IMR-90 (cell line): ENCODE results near the gene FBXO34. TPM values are rescaled to one million over a fixed set of nuclear protein-coding genes. Genes with fewer than 3 reads are reported as not detected.

ENCODE experiments used
- ATAC-seq: fragments of 200-7000 bp; cut with Tn5 transposase; 2 replicates; pipeline ENCODE4 v1.9.1; 2020; ENCODE audit warnings: low read depth, mild to moderate bottlenecking, moderate library complexity
- BruUV-seq: library from RNA; stranded (reverse); fragments of 400-500 nt; replicated peaks from 2 replicates; lab custom pipeline; 2021; lab: Mats Ljungman, UMichigan
- CTCF ChIA-PET: fragments of 300-600 bp; formaldehyde crosslinking; extraction: SDS; loops from one replicate; lab custom pipeline; 2021; ENCODE audit warnings: antibody characterized with exemption; lab: Yijun Ruan, JAX
- POLR2A ChIA-PET: fragments of 300-600 bp; sonication (Branson Sonifier 250); formaldehyde crosslinking; loops from one replicate; lab custom pipeline; 2022; ENCODE audit warnings: antibody characterized with exemption; ENCODE audit not compliant: unreplicated experiment; lab: Charles Lee
- DNase-seq: peaks from one replicate; pipeline ENCODE4 v3.0.0; 2013
- H2AFZ ChIP-seq: replicated peaks from 2 replicates; pipeline ENCODE3; 2013; ENCODE audit warnings: low read length, mild to moderate bottlenecking; ENCODE audit not compliant: poor library complexity
- H2AK5ac ChIP-seq: 2 replicates; pipeline ENCODE4 v1.6.1; 2013; ENCODE audit warnings: low read depth, low read length, inconsistent platforms
- H2AK9ac ChIP-seq: replicated peaks from 2 replicates; pipeline ENCODE3; 2013; ENCODE audit warnings: mild to moderate bottlenecking, low read depth, low read length, moderate library complexity; ENCODE audit not compliant: poor library complexity
- H2BK120ac ChIP-seq: 2 replicates; pipeline ENCODE4 v1.6.1; 2013; ENCODE audit warnings: low read depth, low read length, inconsistent platforms
- H2BK15ac ChIP-seq: 3 replicates; pipeline ENCODE4 v1.6.1; 2013; ENCODE audit warnings: low read depth, low read length, inconsistent platforms
- H2BK20ac ChIP-seq: 2 replicates; pipeline ENCODE4 v1.6.1; 2013; ENCODE audit warnings: low read depth, mild to moderate bottlenecking, inconsistent platforms, low read length, moderate library complexity
- H2BK5ac ChIP-seq: 2 replicates; pipeline ENCODE4 v1.6.1; 2013; ENCODE audit warnings: mild to moderate bottlenecking, low read depth, low read length, inconsistent platforms; ENCODE audit not compliant: poor library complexity, severe bottlenecking
- H3K14ac ChIP-seq: replicated peaks from 2 replicates; pipeline ENCODE4 v1.6.1; 2013; ENCODE audit warnings: low read depth, low read length, inconsistent platforms
- H3K18ac ChIP-seq: 2 replicates; pipeline ENCODE4 v1.6.1; 2013; ENCODE audit warnings: low read depth, low read length, control low read depth
- H3K23ac ChIP-seq: 2 replicates; pipeline ENCODE4 v1.6.1; 2013; ENCODE audit warnings: low read depth, low read length, inconsistent platforms
- H3K27ac ChIP-seq: 2 replicates; pipeline ENCODE4 v1.5.1; 2013; ENCODE audit warnings: mild to moderate bottlenecking, control low read depth, low read length; ENCODE audit not compliant: insufficient read depth
- H3K27me3 ChIP-seq: 2 replicates; pipeline ENCODE4 v1.6.1; 2013; ENCODE audit warnings: low read length; ENCODE audit not compliant: control insufficient read depth, insufficient read depth
- H3K36me3 ChIP-seq: 2 replicates; pipeline ENCODE4 v1.6.1; 2013; ENCODE audit warnings: low read length, mixed read lengths; ENCODE audit not compliant: control insufficient read depth, insufficient read depth
- H3K4ac ChIP-seq: 2 replicates; pipeline ENCODE4 v1.6.1; 2013; ENCODE audit warnings: low read depth, low read length, inconsistent platforms
- H3K4me1 ChIP-seq: 2 replicates; pipeline ENCODE4 v1.6.1; 2013; ENCODE audit warnings: low read length, mixed read lengths; ENCODE audit not compliant: control insufficient read depth, insufficient read depth
- H3K4me2 ChIP-seq: 2 replicates; pipeline ENCODE4 v1.6.1; 2013; ENCODE audit warnings: low read depth, mild to moderate bottlenecking, control low read depth, low read length, moderate library complexity
- H3K4me3 ChIP-seq: 2 replicates; pipeline ENCODE4 v1.5.1; 2013; ENCODE audit warnings: low read depth, mild to moderate bottlenecking, control low read depth, low read length, moderate library complexity; ENCODE audit not compliant: insufficient read depth
- H3K56ac ChIP-seq: 2 replicates; pipeline ENCODE4 v1.6.1; 2013; ENCODE audit warnings: low read length, inconsistent platforms; ENCODE audit not compliant: insufficient read depth; ENCODE audit errors: extremely low read depth
- H3K79me1 ChIP-seq, 2 experiments: 2 replicates each; pipeline ENCODE4 v1.6.1; 2013; ENCODE audit warnings: low read length in 2 of 2, inconsistent platforms in 1 of 2, low read depth in 1 of 2
- H3K9ac ChIP-seq: 2 replicates; pipeline ENCODE4 v1.6.1; 2013; ENCODE audit warnings: low read depth, low read length, control low read depth
- H3K9me1 ChIP-seq: 2 replicates; pipeline ENCODE4 v1.6.1; 2013; ENCODE audit warnings: low read length, inconsistent platforms; ENCODE audit not compliant: insufficient read depth
- H3K9me3 ChIP-seq: 2 replicates; pipeline ENCODE4 v1.6.1; 2013; ENCODE audit warnings: low read length; ENCODE audit not compliant: control insufficient read depth, insufficient read depth
- H4K20me1 ChIP-seq: 2 replicates; pipeline ENCODE4 v1.6.1; 2013; ENCODE audit warnings: low read length, inconsistent platforms; ENCODE audit not compliant: insufficient read depth
- H4K5ac ChIP-seq: 2 replicates; pipeline ENCODE4 v1.6.1; 2013; ENCODE audit warnings: mild to moderate bottlenecking, low read depth, low read length, control low read depth
- H4K8ac ChIP-seq, 2 experiments: 2 replicates each; pipeline ENCODE4 v1.6.1; 2013; ENCODE audit warnings: low read depth in 2 of 2, low read length in 2 of 2, control low read depth in 1 of 2, inconsistent platforms in 1 of 2
- H4K91ac ChIP-seq: 2 replicates; pipeline ENCODE4 v1.6.1; 2013; ENCODE audit warnings: low read depth, low read length, inconsistent platforms; ENCODE audit not compliant: insufficient read depth
- BHLHE40 ChIP-seq: fragments of 150-350 bp; IDR thresholded peaks from 2 replicates; pipeline ENCODE4 v1.6.1; 2016; ENCODE audit warnings: mild to moderate bottlenecking, low read depth, low read length
- CEBPB ChIP-seq: IDR thresholded peaks from 2 replicates; pipeline ENCODE4 v1.6.1; 2012; ENCODE audit warnings: low read depth, low read length, improper control_type of control experiment
- CHD1 ChIP-seq: IDR thresholded peaks from 2 replicates; pipeline ENCODE4 v1.6.1; 2012; ENCODE audit warnings: low read depth, low read length, improper control_type of control experiment
- FOS ChIP-seq: fragments of 150-350 bp; IDR thresholded peaks from 2 replicates; pipeline ENCODE4 v1.6.1; 2016; ENCODE audit warnings: low read depth, low read length
- MAFK ChIP-seq: IDR thresholded peaks from 2 replicates; pipeline ENCODE4 v1.6.1; 2012; ENCODE audit warnings: low read depth, low read length, improper control_type of control experiment
- MAZ ChIP-seq: IDR thresholded peaks from 2 replicates; pipeline ENCODE4 v1.6.1; 2012; ENCODE audit warnings: low read depth, mild to moderate bottlenecking, low read length, improper control_type of control experiment, moderate library complexity, borderline replicate concordance
- MXI1 ChIP-seq: IDR thresholded peaks from 2 replicates; pipeline ENCODE4 v1.6.1; 2012; ENCODE audit warnings: low read depth, mild to moderate bottlenecking, low read length, moderate library complexity, borderline replicate concordance
- NFE2L2 ChIP-seq: fragments of 150-350 bp; IDR thresholded peaks from 2 replicates; pipeline ENCODE4 v1.6.1; 2016; ENCODE audit warnings: low read depth, mild to moderate bottlenecking, low read length
- POLR2A ChIP-seq: IDR thresholded peaks from 2 replicates; pipeline ENCODE4 v1.6.1; 2012; ENCODE audit warnings: mild to moderate bottlenecking, low read depth, low read length
- RAD21 ChIP-seq: IDR thresholded peaks from 2 replicates; pipeline ENCODE4 v1.6.1; 2012; ENCODE audit warnings: low read length, improper control_type of control experiment
- RCOR1 ChIP-seq: IDR thresholded peaks from 2 replicates; pipeline ENCODE4 v1.6.1; 2012; ENCODE audit warnings: mild to moderate bottlenecking, low read length, improper control_type of control experiment; ENCODE audit not compliant: insufficient replicate concordance
- RFX5 ChIP-seq: IDR thresholded peaks from 2 replicates; pipeline ENCODE4 v1.8.0; 2012; ENCODE audit warnings: low read depth, mild to moderate bottlenecking, low read length, moderate library complexity
- SMC3 ChIP-seq: fragments of 150-350 bp; IDR thresholded peaks from 2 replicates; pipeline ENCODE4 v1.6.1; 2016; ENCODE audit warnings: low read depth, mild to moderate bottlenecking, antibody characterized with exemption, low read length, moderate library complexity
- WGBS, 2 experiments: methylation state at CpG; one replicate each; pipeline versions ENCODE4 v1.1.5 to v1.1.7; 2013; ENCODE audit warnings: missing lambda C conversion rate in 2 of 2; ENCODE audit not compliant: insufficient read length in 1 of 2; ENCODE audit errors: extremely low coverage in 2 of 2; 5-methylcytosine and 5-hydroxymethylcytosine counted together
- dilution Hi-C: fragments of 300-500 bp; cut with HindIII; formaldehyde crosslinking; loops from one replicate; pipeline ENCODE4 v1.14.3; 2018; ENCODE audit warnings: low sequenced_read_pairs; ENCODE audit not compliant: unreplicated experiment
- in situ Hi-C: fragments of 300-500 bp; cut with MboI; formaldehyde crosslinking; loops from 3 replicates; pipeline ENCODE4 v1.14.3; 2019; ENCODE audit warnings: low sequenced_read_pairs, inconsistent platforms, mixed read lengths
- intact Hi-C: fragments of 100-400 bp; cut with micrococcal nuclease; formaldehyde crosslinking; loops from 2 replicates; pipeline ENCODE4 v1.10.0; 2022
- polyA plus RNA-seq, 3 experiments: library from polyadenylated mRNA; depleted of rRNA; stranded (reverse); fragments of >200 nt; gene quantifications; 2 replicates each; pipeline ENCODE4 v1.2.3, GENCODE V29; 2012; ENCODE audit warnings: low replicate concordance in 1 of 3
- total RNA-seq: library from RNA; depleted of rRNA; stranded (reverse); fragments of >200 nt; gene quantifications from 2 replicates; pipeline ENCODE4 v1.2.3, GENCODE V29; 2012
- TF ChIP-seq, protein P1 (sequence below): conservative IDR thresholded peaks from 2 replicates; pipeline ENCODE4 v1.5.1; 2012; ENCODE audit warnings: mild to moderate bottlenecking, low read depth, low read length, improper control_type of control experiment
- TF ChIP-seq, protein P2 (sequence below): fragments of 150-350 bp; IDR thresholded peaks from 2 replicates; pipeline ENCODE4 v1.6.1; 2017; ENCODE audit warnings: mild to moderate bottlenecking, antibody characterized with exemption, low read length, low read depth
- TF ChIP-seq, protein P3 (sequence below): fragments of 150-350 bp; IDR thresholded peaks from 2 replicates; pipeline ENCODE4 v1.6.1; 2016; ENCODE audit warnings: low read depth, mild to moderate bottlenecking, low read length, moderate library complexity, borderline replicate concordance

The FBXO34 gene
- total and polyA plus RNA-seq, 2 of the 4 experiments (the other 2 are of a cell fraction), result 15.4 to 35.1 TPM

DNA sequence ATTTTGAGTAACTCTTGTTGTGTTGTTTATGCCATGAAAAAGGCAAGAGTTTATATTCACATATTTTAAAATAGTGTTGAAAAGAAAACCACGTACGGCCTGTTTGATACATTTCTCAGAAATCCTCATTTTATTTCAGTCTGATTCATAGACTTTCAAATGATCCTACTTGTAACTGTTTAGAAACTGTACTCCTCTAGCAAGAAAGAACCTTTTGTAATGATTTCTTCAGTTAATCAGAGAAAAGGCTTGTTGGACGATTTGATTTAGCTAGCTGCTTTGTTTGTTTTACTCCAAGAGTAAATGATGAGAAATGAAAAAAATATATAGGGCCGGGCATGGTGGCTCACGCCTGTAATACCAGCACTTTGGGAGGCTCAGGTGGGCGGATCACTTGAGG lies 17.2 kb downstream of the FBXO34 start:
- no peak overlapping the region for H2BK20ac ChIP-seq
- no peak overlapping the region for H3K14ac ChIP-seq
- TF ChIP-seq FOS, result no peak
- TF ChIP-seq CEBPB, result no peak
- no peak for TF ChIP-seq RCOR1
- TF ChIP-seq, protein P1, sequence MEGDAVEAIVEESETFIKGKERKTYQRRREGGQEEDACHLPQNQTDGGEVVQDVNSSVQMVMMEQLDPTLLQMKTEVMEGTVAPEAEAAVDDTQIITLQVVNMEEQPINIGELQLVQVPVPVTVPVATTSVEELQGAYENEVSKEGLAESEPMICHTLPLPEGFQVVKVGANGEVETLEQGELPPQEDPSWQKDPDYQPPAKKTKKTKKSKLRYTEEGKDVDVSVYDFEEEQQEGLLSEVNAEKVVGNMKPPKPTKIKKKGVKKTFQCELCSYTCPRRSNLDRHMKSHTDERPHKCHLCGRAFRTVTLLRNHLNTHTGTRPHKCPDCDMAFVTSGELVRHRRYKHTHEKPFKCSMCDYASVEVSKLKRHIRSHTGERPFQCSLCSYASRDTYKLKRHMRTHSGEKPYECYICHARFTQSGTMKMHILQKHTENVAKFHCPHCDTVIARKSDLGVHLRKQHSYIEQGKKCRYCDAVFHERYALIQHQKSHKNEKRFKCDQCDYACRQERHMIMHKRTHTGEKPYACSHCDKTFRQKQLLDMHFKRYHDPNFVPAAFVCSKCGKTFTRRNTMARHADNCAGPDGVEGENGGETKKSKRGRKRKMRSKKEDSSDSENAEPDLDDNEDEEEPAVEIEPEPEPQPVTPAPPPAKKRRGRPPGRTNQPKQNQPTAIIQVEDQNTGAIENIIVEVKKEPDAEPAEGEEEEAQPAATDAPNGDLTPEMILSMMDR, result no peak
- TF ChIP-seq, protein P2, sequence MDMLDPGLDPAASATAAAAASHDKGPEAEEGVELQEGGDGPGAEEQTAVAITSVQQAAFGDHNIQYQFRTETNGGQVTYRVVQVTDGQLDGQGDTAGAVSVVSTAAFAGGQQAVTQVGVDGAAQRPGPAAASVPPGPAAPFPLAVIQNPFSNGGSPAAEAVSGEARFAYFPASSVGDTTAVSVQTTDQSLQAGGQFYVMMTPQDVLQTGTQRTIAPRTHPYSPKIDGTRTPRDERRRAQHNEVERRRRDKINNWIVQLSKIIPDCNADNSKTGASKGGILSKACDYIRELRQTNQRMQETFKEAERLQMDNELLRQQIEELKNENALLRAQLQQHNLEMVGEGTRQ, result no peak
- TF ChIP-seq MXI1, result no peak
- no peak for TF ChIP-seq BHLHE40
- TF ChIP-seq RFX5, result no peak
- no peak for TF ChIP-seq SMC3
- TF ChIP-seq NFE2L2, result no peak
- no peak for TF ChIP-seq RAD21
- TF ChIP-seq MAZ, result no peak
- no peak for TF ChIP-seq CHD1
- TF ChIP-seq, protein P3, sequence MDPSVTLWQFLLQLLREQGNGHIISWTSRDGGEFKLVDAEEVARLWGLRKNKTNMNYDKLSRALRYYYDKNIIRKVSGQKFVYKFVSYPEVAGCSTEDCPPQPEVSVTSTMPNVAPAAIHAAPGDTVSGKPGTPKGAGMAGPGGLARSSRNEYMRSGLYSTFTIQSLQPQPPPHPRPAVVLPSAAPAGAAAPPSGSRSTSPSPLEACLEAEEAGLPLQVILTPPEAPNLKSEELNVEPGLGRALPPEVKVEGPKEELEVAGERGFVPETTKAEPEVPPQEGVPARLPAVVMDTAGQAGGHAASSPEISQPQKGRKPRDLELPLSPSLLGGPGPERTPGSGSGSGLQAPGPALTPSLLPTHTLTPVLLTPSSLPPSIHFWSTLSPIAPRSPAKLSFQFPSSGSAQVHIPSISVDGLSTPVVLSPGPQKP, result no peak
- TF ChIP-seq MAFK, result no peak
- no peak for TF ChIP-seq POLR2A
- no peak for DNase-seq
- H3K18ac ChIP-seq, result no peak overlapping the region
- no peak overlapping the region for H3K56ac ChIP-seq
- H2BK120ac ChIP-seq, result no peak overlapping the region
- H2AK5ac ChIP-seq, result no peak overlapping the region
- dilution Hi-C loops (no loop called here), in situ Hi-C loops (no loop called here), intact Hi-C loops (loop anchor here (5.0 kb wide), 1 partner anchor 44 kb away; no protein-coding TSS in a partner anchor)
- H4K91ac ChIP-seq, result no peak overlapping the region
- no peak overlapping the region for H2AFZ ChIP-seq
- H3K9me1 ChIP-seq, result peaks cover 11% of the 10 kb centered on the region
- no peaks in the 10 kb centered on the region for H3K36me3 ChIP-seq
- no peak overlapping the region for H3K4me3 ChIP-seq
- ChIA-PET POLR2A (no interaction called here), CTCF (no interaction called here)
- H3K9me3 ChIP-seq, result no peaks in the 10 kb centered on the region
- no peak overlapping the region for H4K5ac ChIP-seq
- H4K8ac ChIP-seq, result no peak overlapping the region
- no peak overlapping the region for H3K4ac ChIP-seq
- no CpG with 5 or more reads among the region's 6 CpGs for WGBS, 2 experiments
- H2BK15ac ChIP-seq, result no peak overlapping the region
- BruUV-seq, result no TSS peak
- ATAC-seq, result no peak
- H3K79me1 ChIP-seq, result peaks cover 31 to 66% of the 10 kb centered on the region in 2 experiments
- H3K27me3 ChIP-seq, result no peaks in the 10 kb centered on the region
- no peak overlapping the region for H2BK5ac ChIP-seq
- no peak overlapping the region for H3K27ac ChIP-seq
- H4K20me1 ChIP-seq, result peaks cover 56% of the 10 kb centered on the region; the same call in 1 of the 2 replicates
- no peak overlapping the region for H3K23ac ChIP-seq
- H3K4me2 ChIP-seq, result no peak overlapping the region
- no peak overlapping the region for H2AK9ac ChIP-seq
- H3K9ac ChIP-seq, result no peak overlapping the region
- H3K4me1 ChIP-seq, result peaks cover 2% of the 10 kb centered on the region
